Common myeloid progenitor, CD34-positive (primary cell): ENCODE data around the gene UNC13A.

Source experiments
- CTCF ChIA-PET: fragments of 350-600 bp; sonication (Branson Sonifier 250); formaldehyde crosslinking; loops from one replicate; lab custom pipeline; 2021; ENCODE audit warnings: antibody characterized with exemption; lab: Charles Lee
- POLR2A ChIA-PET: fragments of 350-600 bp; sonication (Branson Sonifier 250); formaldehyde crosslinking; loops from one replicate; lab custom pipeline; 2021; ENCODE audit warnings: antibody characterized with exemption; lab: Charles Lee
- DNase-seq, 3 donors: peaks; one replicate each; pipeline versions ENCODE4 v3.0.0 to v3.0.0-alpha.2; 2013
- H3K27ac ChIP-seq, 2 experiments: 1 replicate in 1 of 2; 2 replicates in 1 of 2; pipeline ENCODE4 v1.7.0; 2013; ENCODE audit warnings: inconsistent platforms in 2 of 2, low read length in 2 of 2, mild to moderate bottlenecking in 2 of 2, low read depth in 1 of 2, moderate library complexity in 1 of 2; ENCODE audit not compliant: severe bottlenecking in 2 of 2, insufficient read depth in 1 of 2, poor library complexity in 1 of 2
- H3K27me3 ChIP-seq, 5 experiments: replicated peaks in 2 of 5; 1 replicate in 3 of 5; 2 replicates in 2 of 5; pipeline versions ENCODE4 v1.6.1 to v1.7.0; 2013; ENCODE audit warnings: low read length in 4 of 5, mild to moderate bottlenecking in 2 of 5, moderate library complexity in 2 of 5, inconsistent platforms in 1 of 5; ENCODE audit not compliant: insufficient read depth in 5 of 5, control insufficient read depth in 4 of 5
- H3K36me3 ChIP-seq, 4 experiments: 1 replicate in 2 of 4; 2 replicates in 2 of 4; pipeline versions ENCODE4 v1.6.1 to v1.7.0; 2013; ENCODE audit warnings: low read length in 3 of 4, control low read depth in 1 of 4, mild to moderate bottlenecking in 1 of 4; ENCODE audit not compliant: control insufficient read depth in 4 of 4, insufficient read depth in 4 of 4
- H3K4me1 ChIP-seq, 4 experiments: 1 replicate in 3 of 4; 2 replicates in 1 of 4; pipeline versions ENCODE4 v1.6.1 to v1.7.1; 2013; ENCODE audit warnings: low read length in 3 of 4, mild to moderate bottlenecking in 3 of 4, control low read depth in 1 of 4, inconsistent platforms in 1 of 4, moderate library complexity in 1 of 4; ENCODE audit not compliant: control insufficient read depth in 4 of 4, insufficient read depth in 4 of 4; ENCODE audit errors: control extremely low read depth in 1 of 4
- H3K4me3 ChIP-seq, 7 experiments: 1 replicate in 4 of 7; 2 replicates in 3 of 7; pipeline versions ENCODE4 v1.5.1 to v1.7.0; 2013; ENCODE audit warnings: mild to moderate bottlenecking in 7 of 7, low read length in 6 of 7, moderate library complexity in 6 of 7, inconsistent platforms in 2 of 7, low read depth in 2 of 7, control low read depth in 1 of 7; ENCODE audit not compliant: insufficient read depth in 4 of 7, control insufficient read depth in 1 of 7; ENCODE audit errors: extremely low read depth in 1 of 7
- H3K9me3 ChIP-seq, 5 experiments: 1 replicate in 4 of 5; 2 replicates in 1 of 5; pipeline versions ENCODE4 v1.6.1 to v1.7.1; 2013; ENCODE audit warnings: low read length in 4 of 5, mild to moderate bottlenecking in 2 of 5, inconsistent platforms in 1 of 5, low read depth in 1 of 5, moderate library complexity in 1 of 5; ENCODE audit not compliant: control insufficient read depth in 4 of 5, insufficient read depth in 2 of 5; ENCODE audit errors: control extremely low read depth in 1 of 5
- WGBS: methylation state at CpG from one replicate; pipeline ENCODE4 v1.1.5; 2013; ENCODE audit not compliant: insufficient coverage; 5-methylcytosine and 5-hydroxymethylcytosine counted together

UNC13A gene

DNA sequence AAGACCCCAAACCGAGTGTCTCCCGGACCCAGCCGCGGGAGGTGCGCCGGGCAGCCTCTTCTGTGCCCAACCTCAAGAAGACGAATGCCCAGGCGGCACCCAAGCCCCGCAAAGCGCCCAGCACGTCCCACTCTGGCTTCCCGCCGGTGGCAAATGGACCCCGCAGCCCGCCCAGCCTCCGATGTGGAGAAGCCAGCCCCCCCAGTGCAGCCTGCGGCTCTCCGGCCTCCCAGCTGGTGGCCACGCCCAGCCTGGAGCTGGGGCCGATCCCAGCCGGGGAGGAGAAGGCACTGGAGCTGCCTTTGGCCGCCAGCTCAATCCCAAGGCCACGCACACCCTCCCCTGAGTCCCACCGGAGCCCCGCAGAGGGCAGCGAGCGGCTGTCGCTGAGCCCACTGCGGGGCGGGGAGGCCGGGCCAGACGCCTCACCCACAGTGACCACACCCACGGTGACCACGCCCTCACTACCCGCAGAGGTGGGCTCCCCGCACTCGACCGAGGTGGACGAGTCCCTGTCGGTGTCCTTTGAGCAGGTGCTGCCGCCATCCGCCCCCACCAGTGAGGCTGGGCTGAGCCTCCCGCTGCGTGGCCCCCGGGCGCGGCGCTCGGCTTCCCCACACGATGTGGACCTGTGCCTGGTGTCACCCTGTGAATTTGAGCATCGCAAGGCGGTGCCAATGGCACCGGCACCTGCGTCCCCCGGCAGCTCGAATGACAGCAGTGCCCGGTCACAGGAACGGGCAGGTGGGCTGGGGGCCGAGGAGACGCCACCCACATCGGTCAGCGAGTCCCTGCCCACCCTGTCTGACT is 39.0 kb upstream of the UNC13A start:
- Histone ChIP-seq H3K27me3 (no peaks in the 10 kb centered on the region), H3K27ac (no peak overlapping the region), H3K9me3 (no peaks in the 10 kb centered on the region), H3K4me3 (no peak overlapping the region), H3K36me3 (peaks cover 9 to 82% (median 63%) of the 10 kb centered on the region in 4 experiments), H3K4me1 (peaks cover 0 to 4% (median 3%) of the 10 kb centered on the region in 4 experiments)
- no peak for DNase-seq
- ChIA-PET POLR2A (no interaction called here), CTCF (interaction anchor here (2.7 kb wide), 1 partner anchor 22 kb away, joined by 12 read pairs; no protein-coding TSS in a partner anchor)
- 95% methylated on average over 62 of the region's 62 CpGs for WGBS

DNA sequence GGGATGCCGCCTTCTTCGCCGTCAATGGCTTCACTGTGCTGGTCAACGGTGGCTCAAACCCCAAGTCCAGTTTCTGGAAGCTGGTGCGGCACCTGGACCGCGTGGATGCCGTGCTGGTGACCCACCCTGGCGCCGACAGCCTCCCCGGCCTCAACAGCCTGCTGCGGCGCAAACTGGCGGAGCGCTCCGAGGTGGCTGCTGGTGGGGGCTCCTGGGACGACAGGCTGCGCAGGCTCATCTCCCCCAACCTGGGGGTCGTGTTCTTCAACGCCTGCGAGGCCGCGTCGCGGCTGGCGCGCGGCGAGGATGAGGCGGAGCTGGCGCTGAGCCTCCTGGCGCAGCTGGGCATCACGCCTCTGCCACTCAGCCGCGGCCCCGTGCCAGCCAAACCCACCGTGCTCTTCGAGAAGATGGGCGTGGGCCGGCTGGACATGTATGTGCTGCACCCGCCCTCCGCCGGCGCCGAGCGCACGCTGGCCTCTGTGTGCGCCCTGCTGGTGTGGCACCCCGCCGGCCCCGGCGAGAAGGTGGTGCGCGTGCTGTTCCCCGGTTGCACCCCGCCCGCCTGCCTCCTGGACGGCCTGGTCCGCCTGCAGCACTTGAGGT is 38.1 kb upstream of the UNC13A start:
- Histone ChIP-seq H3K4me1 (peaks cover 0 to 13% (median 12%) of the 10 kb centered on the region in 4 experiments), H3K4me3 (no peak overlapping the region), H3K9me3 (no peaks in the 10 kb centered on the region), H3K27ac (no peak overlapping the region), H3K36me3 (peaks cover 8 to 74% (median 58%) of the 10 kb centered on the region in 4 experiments), H3K27me3 (no peaks in the 10 kb centered on the region)
- no peak for DNase-seq
- ChIA-PET CTCF (interaction anchor here (1.2 to 2.7 kb wide), 7 partner anchors 9 to 129 kb away, joined by 3 to 12 read pairs (median 5); no protein-coding TSS in a partner anchor), POLR2A (interaction anchor here (0.5 to 1.2 kb wide), 2 partner anchors 40 to 123 kb away, joined by 3 to 5 read pairs; no protein-coding TSS in a partner anchor)
- 95% methylated on average over 59 of the region's 59 CpGs for WGBS

DNA sequence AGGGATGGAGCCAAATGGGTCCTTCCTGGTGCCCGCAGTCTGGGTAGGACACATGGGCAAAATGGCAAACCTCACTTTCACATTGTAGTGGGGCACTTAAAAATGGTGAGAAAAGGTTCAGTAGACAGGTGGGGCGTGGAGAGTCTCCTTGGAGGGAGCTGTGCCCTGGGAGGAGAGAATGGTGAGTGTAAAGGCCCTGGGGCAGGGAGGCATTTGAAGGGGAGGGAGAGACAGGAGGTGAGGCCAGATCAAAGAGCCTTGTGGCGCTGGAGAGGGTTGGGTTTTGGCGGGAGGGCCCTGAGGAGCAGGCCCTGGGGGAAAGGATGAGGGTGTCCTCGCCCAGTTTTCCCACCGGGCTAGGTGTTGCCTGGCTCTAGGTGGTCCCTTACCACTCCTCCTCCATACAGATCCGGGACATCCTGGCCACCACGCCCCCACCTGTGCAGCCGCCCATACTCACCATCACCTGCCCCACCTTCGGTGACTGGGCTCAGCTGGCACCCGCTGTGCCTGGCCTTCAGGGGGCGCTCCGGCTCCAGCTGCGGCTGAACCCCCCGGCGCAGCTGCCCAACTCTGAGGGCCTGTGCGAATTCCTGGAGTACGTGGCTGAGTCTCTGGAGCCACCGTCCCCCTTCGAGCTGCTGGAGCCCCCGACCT is 37.4 kb upstream of the UNC13A start:
- 98% methylated on average over 20 of the region's 21 CpGs for WGBS
- Histone ChIP-seq H3K27ac (no peak overlapping the region), H3K27me3 (no peaks in the 10 kb centered on the region), H3K9me3 (no peaks in the 10 kb centered on the region), H3K36me3 (peaks cover 4 to 68% (median 53%) of the 10 kb centered on the region in 4 experiments), H3K4me3 (no peak overlapping the region), H3K4me1 (peaks cover 0 to 20% (median 19%) of the 10 kb centered on the region in 4 experiments)
- no peak for DNase-seq
- ChIA-PET CTCF (interaction anchor here (0.6 to 2.7 kb wide), 13 partner anchors 9 to 130 kb away, joined by 3 to 12 read pairs (median 3); no protein-coding TSS in a partner anchor), POLR2A (interaction anchor here (0.5 to 1.2 kb wide), 2 partner anchors 41 to 124 kb away, joined by 3 to 5 read pairs; no protein-coding TSS in a partner anchor)

DNA sequence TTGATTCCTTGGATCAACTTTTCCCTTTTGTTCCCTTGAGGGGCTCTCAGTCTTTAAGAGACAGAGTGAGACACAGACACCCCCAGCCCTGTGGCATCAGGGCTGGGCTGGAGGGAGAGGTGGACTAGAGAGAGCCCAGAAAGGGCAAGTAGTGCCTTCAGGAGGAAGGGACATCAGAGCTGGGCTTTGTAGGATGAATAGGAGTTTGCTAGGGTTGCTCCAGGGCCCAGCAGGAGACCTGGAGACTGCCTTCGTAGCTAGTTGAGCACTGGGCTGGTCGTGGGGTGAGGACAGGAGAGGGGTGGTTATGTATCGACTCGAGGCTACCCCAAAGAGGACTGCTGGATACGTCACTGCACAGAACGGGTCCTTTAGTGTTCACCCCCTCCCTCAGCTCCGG is 36.5 kb upstream of the UNC13A start:
- 100% methylated on average over 5 of the region's 7 CpGs for WGBS
- ChIA-PET POLR2A (interaction anchor here (0.6 kb wide), 2 partner anchors 9 to 396 kb away, joined by 3 read pairs; no protein-coding TSS in a partner anchor), CTCF (interaction anchor here (0.6 to 2.7 kb wide), 8 partner anchors 12 to 131 kb away, joined by 3 to 12 read pairs (median 5); no protein-coding TSS in a partner anchor)
- H3K9me3 ChIP-seq = no peaks in the 10 kb centered on the region
- H3K4me3 ChIP-seq = no peak overlapping the region
- H3K4me1 ChIP-seq = peaks cover 0 to 29% (median 28%) of the 10 kb centered on the region in 4 experiments
- H3K36me3 ChIP-seq = peaks cover 4 to 60% (median 48%) of the 10 kb centered on the region in 4 experiments
- no peak overlapping the region for H3K27ac ChIP-seq
- H3K27me3 ChIP-seq = no peaks in the 10 kb centered on the region
- no peak for DNase-seq

DNA sequence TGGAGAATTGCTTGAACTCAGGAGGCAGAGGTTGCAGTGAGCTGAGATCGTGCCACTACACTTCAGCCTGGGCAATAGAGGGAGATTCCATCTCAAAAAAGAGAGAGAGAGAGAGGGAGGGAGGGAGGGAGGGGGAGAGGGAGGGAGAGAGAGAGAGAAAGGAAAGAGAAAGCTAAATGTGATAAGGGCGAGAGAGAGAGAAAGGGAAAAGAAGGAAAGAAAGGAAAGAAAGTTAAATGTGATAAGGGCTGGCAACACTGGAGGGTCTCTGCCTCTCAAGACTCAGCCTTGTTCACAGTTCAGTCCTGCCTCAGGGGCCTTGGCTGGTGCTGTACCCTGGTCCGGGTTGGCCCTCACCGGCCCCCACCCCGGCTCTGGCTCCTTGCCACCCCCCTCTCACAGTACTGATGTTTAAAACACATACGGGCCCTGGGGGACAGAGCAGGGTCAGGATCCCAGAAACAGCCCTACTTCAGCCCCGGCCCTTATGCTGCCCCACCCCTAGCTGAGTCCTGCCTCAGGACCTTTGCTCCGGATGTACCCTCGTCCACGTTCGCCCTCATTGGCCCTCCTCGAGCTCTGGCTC is 34.6 kb upstream of the UNC13A start:
- H3K4me3 ChIP-seq = no peak overlapping the region
- H3K27ac ChIP-seq = no peak overlapping the region
- no peaks in the 10 kb centered on the region for H3K27me3 ChIP-seq
- H3K36me3 ChIP-seq = peaks cover 4 to 43% (median 36%) of the 10 kb centered on the region in 4 experiments
- POLR2A ChIA-PET = no interaction called here
- 91% methylated on average over 12 of the region's 12 CpGs for WGBS
- peaks cover 0 to 40% (median 37%) of the 10 kb centered on the region in 4 experiments for H3K4me1 ChIP-seq
- H3K9me3 ChIP-seq = no peaks in the 10 kb centered on the region
- CTCF ChIA-PET = interaction anchor here (1.2 to 1.9 kb wide), 4 partner anchors 18 to 44 kb away, joined by 4 to 5 read pairs (median 5); no protein-coding TSS in a partner anchor
- DNase-seq = no peak

DNA sequence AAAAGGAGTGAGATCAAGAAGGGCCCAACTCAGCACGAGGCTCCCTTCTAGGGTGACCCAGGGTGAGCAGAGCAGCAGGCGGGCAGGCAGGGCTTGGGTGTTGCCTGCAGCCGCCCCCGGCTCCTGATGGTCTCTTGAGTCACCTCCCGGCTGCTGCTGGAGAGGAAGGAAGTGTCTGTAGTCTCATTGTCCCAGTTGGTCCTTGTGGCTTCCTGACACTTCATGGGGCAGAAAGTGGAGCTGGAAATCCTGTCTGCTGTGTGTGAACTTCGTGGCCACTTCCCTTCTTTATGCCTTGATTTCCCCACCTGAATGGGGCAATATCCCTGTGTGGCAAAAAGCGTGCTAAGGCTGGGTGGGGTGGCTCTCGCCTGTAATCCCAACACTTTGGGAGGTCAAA is 33.7 kb upstream of the UNC13A start:
- Histone ChIP-seq H3K4me1 (peaks cover 2 to 50% (median 46%) of the 10 kb centered on the region in 4 experiments), H3K27ac (peak overlapping the region in 1 of 2 experiments; percentile 39), H3K9me3 (no peaks in the 10 kb centered on the region), H3K36me3 (peaks cover 4 to 34% (median 30%) of the 10 kb centered on the region in 4 experiments), H3K27me3 (no peaks in the 10 kb centered on the region), H3K4me3 (peak overlapping the region in 3 of 7 experiments; percentile 12 to 90 (median 88))
- WGBS = 15% methylated on average over 8 of the region's 8 CpGs
- DNase-seq = peak; percentile 32 to 58 (median 39)
- CTCF ChIA-PET = interaction anchor here (0.6 to 1.9 kb wide), 7 partner anchors 17 to 149 kb away, joined by 3 to 5 read pairs (median 4); no protein-coding TSS in a partner anchor
- POLR2A ChIA-PET = interaction anchor here (0.6 to 0.8 kb wide), 2 partner anchors 45 to 316 kb away, joined by 3 to 5 read pairs; no protein-coding TSS in a partner anchor
